MCF 10A (cell line): ENCODE results near the gene ELAVL2. TPM values are rescaled to one million over a fixed set of nuclear protein-coding genes. Genes with fewer than 3 reads are reported as not detected.

Experiments used
- BruUV-seq: library from RNA; stranded (reverse); fragments of 400-500 nt; replicated peaks from 2 replicates; lab custom pipeline; 2021; lab: Mats Ljungman, UMichigan
- CTCF ChIA-PET: fragments of 300-600 bp; sonication (Branson Sonifier 250); formaldehyde crosslinking; extraction: SDS; loops from one replicate; lab custom pipeline; 2021; ENCODE audit warnings: antibody characterized with exemption, inconsistent platforms; lab: Yijun Ruan, JAX
- POLR2A ChIA-PET: fragments of 300-600, 350-650 bp; sonication (Branson Sonifier 250); formaldehyde crosslinking; extraction: SDS; loops from one replicate; lab custom pipeline; 2020; ENCODE audit warnings: antibody characterized with exemption, inconsistent platforms; lab: Yijun Ruan, JAX
- DNase-seq: peaks from one replicate; pipeline ENCODE4 v3.0.0-alpha.2; 2018; ENCODE audit not compliant: unreplicated experiment
- H3K27ac Mint-ChIP-seq: one replicate; pipeline ENCODE4 v1.8.0; 2022; ENCODE audit warnings: mild to moderate bottlenecking, low read depth, mixed read lengths; ENCODE audit not compliant: unreplicated experiment
- H3K27me3 Mint-ChIP-seq: one replicate; pipeline ENCODE4 v1.8.0; 2022; ENCODE audit warnings: mixed read lengths; ENCODE audit not compliant: insufficient read depth, unreplicated experiment
- H3K36me3 Mint-ChIP-seq: one replicate; pipeline ENCODE4 v1.8.0; 2022; ENCODE audit warnings: mild to moderate bottlenecking, moderate library complexity, mixed read lengths; ENCODE audit not compliant: insufficient read depth, unreplicated experiment
- H3K4me1 Mint-ChIP-seq: one replicate; pipeline ENCODE4 v1.8.0; 2022; ENCODE audit warnings: mixed read lengths; ENCODE audit not compliant: insufficient read depth, unreplicated experiment
- H3K4me3 Mint-ChIP-seq: one replicate; pipeline ENCODE4 v1.8.0; 2022; ENCODE audit warnings: mild to moderate bottlenecking, moderate library complexity, mixed read lengths; ENCODE audit not compliant: unreplicated experiment
- H3K9me3 Mint-ChIP-seq: one replicate; pipeline ENCODE4 v1.8.0; 2022; ENCODE audit warnings: mixed read lengths; ENCODE audit not compliant: unreplicated experiment
- CTCF ChIP-seq: fragments of 200-600 bp; IDR thresholded peaks from one replicate; pipeline ENCODE4 v1.8.0; 2022; ENCODE audit warnings: antibody characterized with exemption, mild to moderate bottlenecking; ENCODE audit not compliant: unreplicated experiment
- intact Hi-C: fragments of 100-400 bp; cut with micrococcal nuclease; formaldehyde crosslinking; loops from 2 replicates; pipeline ENCODE4 v1.14.1; 2022
- total RNA-seq: library from RNA; stranded (reverse); gene quantifications from 2 replicates; pipeline ENCODE4 v1.2.3, GENCODE V29; 2022

The ELAVL2 gene
- total RNA-seq, 1 experiment from 2014 or later, result 6.0 TPM

GRCh38 chr9:23717505-23717904, 108.5 kb downstream of the ELAVL2 start:
- no TSS peak for BruUV-seq
- Mint-ChIP-seq H3K36me3 (no peaks in the 10 kb centered on the region), H3K4me3 (no peak overlapping the region), H3K27ac (no peak overlapping the region), H3K27me3 (no peaks in the 10 kb centered on the region), H3K9me3 (no peaks in the 10 kb centered on the region), H3K4me1 (no peaks in the 10 kb centered on the region)
- TF ChIP-seq CTCF, result no peak
- intact Hi-C loops, result no loop called here
- no peak for DNase-seq
- POLR2A ChIA-PET, result no interaction called here
- CTCF ChIA-PET, result no interaction called here

- no peak for DNase-seq
- CTCF ChIA-PET, result no interaction called here
- no peak overlapping the region for H3K27ac Mint-ChIP-seq
These were observed 118.8 kb downstream of the ELAVL2 start for GRCh38 chr9:23707249-23707648.

GRCh38 chr9:23702311-23702922, 123.6 kb downstream of the ELAVL2 start:
- CTCF ChIA-PET, result interaction anchor here (0.6 to 1.3 kb wide), 7 partner anchors 9 to 578 kb away, joined by 3 to 6 read pairs (median 4); no protein-coding TSS in a partner anchor
- no peaks in the 10 kb centered on the region for H3K27me3 Mint-ChIP-seq

More at GRCh38 chr9:23707249-23707648, 118.8 kb downstream of the ELAVL2 start:
- Mint-ChIP-seq H3K27me3 (no peaks in the 10 kb centered on the region), H3K36me3 (peaks cover 8% of the 10 kb centered on the region), H3K4me3 (no peak overlapping the region), H3K9me3 (no peaks in the 10 kb centered on the region), H3K4me1 (no peaks in the 10 kb centered on the region)
- POLR2A ChIA-PET, result no interaction called here
- BruUV-seq, result no TSS peak
- intact Hi-C loops, result no loop called here
- TF ChIP-seq CTCF, result no peak

GRCh38 chr9:23701291-23701690, 124.7 kb downstream of the ELAVL2 start:
- CTCF ChIA-PET, result interaction anchor here (0.7 to 1.3 kb wide), 5 partner anchors 8 to 217 kb away, joined by 3 to 6 read pairs (median 3); no protein-coding TSS in a partner anchor
- BruUV-seq, result no TSS peak

More at GRCh38 chr9:23702311-23702922, 123.6 kb downstream of the ELAVL2 start:
- no TSS peak for BruUV-seq
- POLR2A ChIA-PET, result no interaction called here
- TF ChIP-seq CTCF, result no peak
- DNase-seq, result no peak
- H3K4me3 Mint-ChIP-seq, result no peak overlapping the region
- intact Hi-C loops, result no loop called here
- H3K36me3 Mint-ChIP-seq, result peaks cover 8% of the 10 kb centered on the region
- H3K27ac Mint-ChIP-seq, result no peak overlapping the region
- H3K9me3 Mint-ChIP-seq, result no peaks in the 10 kb centered on the region
- H3K4me1 Mint-ChIP-seq, result no peaks in the 10 kb centered on the region

More at GRCh38 chr9:23701291-23701690, 124.7 kb downstream of the ELAVL2 start:
- Mint-ChIP-seq H3K9me3 (no peaks in the 10 kb centered on the region), H3K4me1 (no peaks in the 10 kb centered on the region), H3K27ac (no peak overlapping the region), H3K36me3 (peaks cover 8% of the 10 kb centered on the region), H3K4me3 (no peak overlapping the region), H3K27me3 (no peaks in the 10 kb centered on the region)
- no peak for TF ChIP-seq CTCF
- POLR2A ChIA-PET, result interaction anchor here (0.9 kb wide), 1 partner anchor 124 kb away, joined by 3 read pairs; the partner anchor contains the start of gene ELAVL2
- no peak for DNase-seq
- intact Hi-C loops, result no loop called here
